ENCODE data around the gene OMD.
"Not testable (repeated sequence)": the region's sequence is repeated elsewhere in the genome, so short reads cannot be mapped to it uniquely, and the experiment has no call there.

The OMD gene

GRCh38 chr9:92414566-92414965 is 9.7 kb downstream of the OMD start:
- no peaks in the 10 kb centered on the region for H3K27me3 ChIP-seq (ENCODE audit: control insufficient read depth, insufficient read depth, low read length)
- H3K9me3 ChIP-seq (ENCODE audit: control insufficient read depth, insufficient read depth, low read depth, low read length) = no peaks in the 10 kb centered on the region
- no peaks in the 10 kb centered on the region for H3K36me3 ChIP-seq (ENCODE audit: control insufficient read depth, insufficient read depth, low read length)
- no peak overlapping the region for H3K4me3 ChIP-seq (ENCODE audit: low read depth, low read length)
- no peak overlapping the region for H3K27ac ChIP-seq (ENCODE audit: low read depth, low read length)
- peaks cover 3% of the 10 kb centered on the region; the same call in 1 of the 2 replicates for H3K4me1 ChIP-seq (ENCODE audit: control insufficient read depth, insufficient read depth, low read length)
- no peak overlapping the region for H3K9ac ChIP-seq (ENCODE audit: low read length)

- H3K9ac ChIP-seq (ENCODE audit: low read length); H3K27me3 ChIP-seq (ENCODE audit: control insufficient read depth, insufficient read depth, low read length); H3K27ac ChIP-seq (ENCODE audit: low read depth, low read length); H3K9me3 ChIP-seq (ENCODE audit: control insufficient read depth, insufficient read depth, low read depth, low read length); H3K4me1 ChIP-seq (ENCODE audit: control insufficient read depth, insufficient read depth, low read length); H3K36me3 ChIP-seq (ENCODE audit: control insufficient read depth, insufficient read depth, low read length); H3K4me3 ChIP-seq (ENCODE audit: low read depth, low read length): not testable (repeated sequence)
Observed at GRCh38 chr9:92411157-92411556, 13.1 kb downstream of the OMD start.

- Histone ChIP-seq H3K4me1 (ENCODE audit: control insufficient read depth, insufficient read depth, low read length) (peaks cover 7% of the 10 kb centered on the region; the same call in 1 of the 2 replicates), H3K27ac (ENCODE audit: low read depth, low read length) (no peak overlapping the region), H3K9ac (ENCODE audit: low read length) (no peak overlapping the region)
Observed at GRCh38 chr9:92408747-92409478, 15.4 kb downstream of the OMD start.

GRCh38 chr9:92407818-92408217 is 16.5 kb downstream of the OMD start:
- Histone ChIP-seq H3K9me3 (ENCODE audit: control insufficient read depth, insufficient read depth, low read depth, low read length) (no peaks in the 10 kb centered on the region), H3K4me1 (ENCODE audit: control insufficient read depth, insufficient read depth, low read length) (peaks cover 7% of the 10 kb centered on the region; the same call in 1 of the 2 replicates), H3K36me3 (ENCODE audit: control insufficient read depth, insufficient read depth, low read length) (no peaks in the 10 kb centered on the region), H3K27me3 (ENCODE audit: control insufficient read depth, insufficient read depth, low read length) (no peaks in the 10 kb centered on the region), H3K27ac (ENCODE audit: low read depth, low read length) (no peak overlapping the region), H3K9ac (ENCODE audit: low read length) (no peak overlapping the region), H3K4me3 (ENCODE audit: low read depth, low read length) (no peak overlapping the region)

More at GRCh38 chr9:92408747-92409478, 15.4 kb downstream of the OMD start:
- Histone ChIP-seq H3K9me3 (ENCODE audit: control insufficient read depth, insufficient read depth, low read depth, low read length) (no peaks in the 10 kb centered on the region), H3K4me3 (ENCODE audit: low read depth, low read length) (no peak overlapping the region), H3K36me3 (ENCODE audit: control insufficient read depth, insufficient read depth, low read length) (no peaks in the 10 kb centered on the region), H3K27me3 (ENCODE audit: control insufficient read depth, insufficient read depth, low read length) (no peaks in the 10 kb centered on the region)

GRCh38 chr9:92406477-92406876 is 17.8 kb downstream of the OMD start:
- Histone ChIP-seq H3K4me1 (ENCODE audit: control insufficient read depth, insufficient read depth, low read length) (peaks cover 7% of the 10 kb centered on the region; the same call in 1 of the 2 replicates), H3K36me3 (ENCODE audit: control insufficient read depth, insufficient read depth, low read length) (no peaks in the 10 kb centered on the region), H3K27me3 (ENCODE audit: control insufficient read depth, insufficient read depth, low read length) (no peaks in the 10 kb centered on the region), H3K9me3 (ENCODE audit: control insufficient read depth, insufficient read depth, low read depth, low read length) (no peaks in the 10 kb centered on the region), H3K9ac (ENCODE audit: low read length) (no peak overlapping the region), H3K4me3 (ENCODE audit: low read depth, low read length) (no peak overlapping the region), H3K27ac (ENCODE audit: low read depth, low read length) (no peak overlapping the region)

- peaks cover 7% of the 10 kb centered on the region; the same call in 1 of the 2 replicates for H3K4me1 ChIP-seq (ENCODE audit: control insufficient read depth, insufficient read depth, low read length)
- no peak overlapping the region for H3K4me3 ChIP-seq (ENCODE audit: low read depth, low read length)
- H3K27ac ChIP-seq (ENCODE audit: low read depth, low read length) = no peak overlapping the region
- no peak overlapping the region for H3K9ac ChIP-seq (ENCODE audit: low read length)
- no peaks in the 10 kb centered on the region for H3K36me3 ChIP-seq (ENCODE audit: control insufficient read depth, insufficient read depth, low read length)
- H3K27me3 ChIP-seq (ENCODE audit: control insufficient read depth, insufficient read depth, low read length) = no peaks in the 10 kb centered on the region
- H3K9me3 ChIP-seq (ENCODE audit: control insufficient read depth, insufficient read depth, low read depth, low read length) = no peaks in the 10 kb centered on the region
Observed at GRCh38 chr9:92405818-92406217, 18.5 kb downstream of the OMD start.

GRCh38 chr9:92404042-92404836 is 20.0 kb downstream of the OMD start, which contains the start of gene OGN:
Gene OGN (minus strand): TSS chr9:92404578. CDS start chr9:92403407, 1,171 bp downstream.
- Histone ChIP-seq H3K4me1 (ENCODE audit: control insufficient read depth, insufficient read depth, low read length) (peaks cover 4% of the 10 kb centered on the region; the same call in 1 of the 2 replicates), H3K27ac (ENCODE audit: low read depth, low read length) (no peak within 1 kb of the TSS), H3K9me3 (ENCODE audit: control insufficient read depth, insufficient read depth, low read depth, low read length) (no peaks in the 10 kb centered on the region), H3K36me3 (ENCODE audit: control insufficient read depth, insufficient read depth, low read length) (no peaks in the 10 kb centered on the region), H3K9ac (ENCODE audit: low read length) (no peak within 1 kb of the TSS), H3K27me3 (ENCODE audit: control insufficient read depth, insufficient read depth, low read length) (no peaks in the 10 kb centered on the region), H3K4me3 (ENCODE audit: low read depth, low read length) (no peak within 1 kb of the TSS)

GRCh38 chr9:92402826-92403745 is 21.2 kb downstream of the OMD start:
- Histone ChIP-seq H3K9me3 (ENCODE audit: control insufficient read depth, insufficient read depth, low read depth, low read length) (no peaks in the 10 kb centered on the region), H3K9ac (ENCODE audit: low read length) (no peak overlapping the region), H3K4me1 (ENCODE audit: control insufficient read depth, insufficient read depth, low read length) (peaks cover 4% of the 10 kb centered on the region; the same call in 1 of the 2 replicates), H3K27me3 (ENCODE audit: control insufficient read depth, insufficient read depth, low read length) (no peaks in the 10 kb centered on the region), H3K4me3 (ENCODE audit: low read depth, low read length) (no peak overlapping the region), H3K27ac (ENCODE audit: low read depth, low read length) (no peak overlapping the region), H3K36me3 (ENCODE audit: control insufficient read depth, insufficient read depth, low read length) (no peaks in the 10 kb centered on the region)

- Histone ChIP-seq H3K9me3 (ENCODE audit: control insufficient read depth, insufficient read depth, low read depth, low read length) (no peaks in the 10 kb centered on the region), H3K9ac (ENCODE audit: low read length) (no peak overlapping the region), H3K36me3 (ENCODE audit: control insufficient read depth, insufficient read depth, low read length) (no peaks in the 10 kb centered on the region), H3K27ac (ENCODE audit: low read depth, low read length) (no peak overlapping the region), H3K4me3 (ENCODE audit: low read depth, low read length) (no peak overlapping the region), H3K4me1 (ENCODE audit: control insufficient read depth, insufficient read depth, low read length) (peaks cover 4% of the 10 kb centered on the region; the same call in 1 of the 2 replicates), H3K27me3 (ENCODE audit: control insufficient read depth, insufficient read depth, low read length) (no peaks in the 10 kb centered on the region)
Observed at GRCh38 chr9:92402360-92402759, 21.9 kb downstream of the OMD start.

- Histone ChIP-seq H3K9me3 (ENCODE audit: control insufficient read depth, insufficient read depth, low read depth, low read length) (no peaks in the 10 kb centered on the region), H3K9ac (ENCODE audit: low read length) (no peak overlapping the region), H3K4me1 (ENCODE audit: control insufficient read depth, insufficient read depth, low read length) (no peaks in the 10 kb centered on the region), H3K27me3 (ENCODE audit: control insufficient read depth, insufficient read depth, low read length) (no peaks in the 10 kb centered on the region), H3K27ac (ENCODE audit: low read depth, low read length) (no peak overlapping the region), H3K4me3 (ENCODE audit: low read depth, low read length) (no peak overlapping the region), H3K36me3 (ENCODE audit: control insufficient read depth, insufficient read depth, low read length) (no peaks in the 10 kb centered on the region)
Observed at GRCh38 chr9:92397853-92398252, 26.4 kb downstream of the OMD start.

All from HUES6 (cell line).